Left kidney (tissue), 2 donors: ENCODE data around the gene MAPK9. TPM values are rescaled to one million over a fixed set of nuclear protein-coding genes. Genes with fewer than 3 reads are reported as not detected.
"Not testable (repeated sequence)": the region's sequence is repeated elsewhere in the genome, so short reads cannot be mapped to it uniquely, and the experiment has no call there.

ENCODE experiments used
- DNase-seq: peaks from one replicate; pipeline ENCODE4 v3.0.0-alpha.2; 2013
- polyA plus RNA-seq: library from polyadenylated mRNA; unstranded; fragments of 120-200 nt; gene quantifications from one replicate; pipeline ENCODE4 v1.2.1, GENCODE V29; 2013; ENCODE audit not compliant: insufficient read length

MAPK9 gene
- polyA plus RNA-seq, 1 donor = 44.1 TPM

DNA sequence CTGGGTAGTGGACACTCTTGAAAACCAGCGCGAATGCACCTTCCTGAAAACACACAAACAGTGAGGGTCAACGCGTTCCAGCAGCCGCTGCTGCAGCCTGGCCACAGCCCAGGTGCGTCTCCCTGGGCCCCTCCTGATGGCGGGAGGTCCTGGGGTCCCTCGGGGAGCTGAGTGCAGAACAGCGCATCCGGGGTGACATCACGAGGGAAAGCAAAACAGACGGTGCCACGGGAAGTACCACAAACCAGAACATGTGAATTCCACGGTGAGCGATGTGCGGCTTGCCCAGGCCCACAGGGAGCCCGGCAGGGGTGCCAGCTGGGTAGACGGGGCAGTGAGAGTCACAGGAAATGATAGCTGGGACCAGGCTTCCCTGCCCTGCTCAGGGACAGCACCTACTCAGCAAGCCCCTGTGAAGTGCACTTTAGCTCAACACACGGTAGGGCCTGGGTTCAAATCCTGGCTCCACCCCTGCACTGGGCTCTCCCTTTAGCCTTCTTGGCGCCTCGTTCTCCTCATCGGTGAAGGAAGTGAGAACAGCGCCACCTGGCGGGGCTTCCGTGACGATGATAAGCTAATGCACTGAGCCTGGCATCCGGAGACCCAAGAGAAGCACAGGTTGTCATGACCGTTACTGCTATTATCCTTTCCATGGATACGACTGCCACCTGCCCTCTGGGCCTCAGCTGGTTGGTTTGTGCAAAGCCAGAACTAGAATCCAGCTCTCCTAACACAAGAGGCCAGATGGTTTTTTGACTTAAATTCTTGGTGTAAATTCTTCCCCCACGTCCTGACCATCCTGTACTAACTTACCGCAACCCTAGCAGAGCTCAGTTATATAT, 36.6 kb upstream of the MAPK9 start:
- no peak for DNase-seq

DNA sequence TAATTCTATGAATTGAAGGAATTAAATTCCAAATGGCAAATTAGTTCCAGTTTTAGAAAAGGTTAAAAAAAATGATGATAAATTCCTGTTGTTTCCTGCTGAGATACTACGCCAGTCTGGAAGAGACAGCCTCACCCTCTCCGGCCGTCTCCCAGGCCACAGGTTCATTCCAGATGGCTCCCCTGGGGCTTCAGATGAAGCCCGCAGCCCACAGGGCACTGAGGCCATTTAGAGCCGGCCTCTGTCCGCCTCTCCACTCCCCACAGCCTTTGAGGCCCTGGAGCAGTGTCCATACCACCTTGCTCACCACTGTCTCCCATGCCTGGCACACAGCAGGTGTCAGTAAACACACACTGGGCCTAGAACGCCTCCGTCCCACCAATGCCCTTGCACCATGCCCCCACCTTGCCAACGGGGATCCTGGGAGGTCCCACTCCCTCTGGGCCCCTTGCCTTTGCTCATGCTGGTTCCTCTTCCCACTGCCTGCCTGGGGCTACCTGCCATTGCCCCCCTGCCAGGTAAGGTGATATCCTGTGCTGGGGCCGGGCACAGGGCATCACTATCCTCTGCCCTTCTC, 35.2 kb upstream of the MAPK9 start:
- DNase-seq = no peak

DNA sequence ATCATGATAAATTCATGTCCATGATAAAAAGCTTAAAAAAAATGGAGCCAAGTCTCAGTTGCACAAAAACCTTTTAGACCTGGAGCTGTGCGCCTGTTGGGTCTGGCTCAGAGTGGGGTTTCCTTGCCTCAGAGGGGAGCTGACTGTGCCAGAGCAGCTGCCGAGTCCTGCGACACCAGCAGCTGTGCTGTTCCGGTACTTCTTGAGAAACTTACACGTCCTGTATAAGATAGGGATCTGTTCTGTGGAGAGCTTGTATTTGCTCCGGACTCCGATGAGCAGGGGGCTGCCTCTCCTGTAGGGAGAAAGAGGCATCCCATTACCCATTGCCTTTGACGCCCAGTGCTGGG, 32.7 kb upstream of the MAPK9 start:
- no peak for DNase-seq

DNA sequence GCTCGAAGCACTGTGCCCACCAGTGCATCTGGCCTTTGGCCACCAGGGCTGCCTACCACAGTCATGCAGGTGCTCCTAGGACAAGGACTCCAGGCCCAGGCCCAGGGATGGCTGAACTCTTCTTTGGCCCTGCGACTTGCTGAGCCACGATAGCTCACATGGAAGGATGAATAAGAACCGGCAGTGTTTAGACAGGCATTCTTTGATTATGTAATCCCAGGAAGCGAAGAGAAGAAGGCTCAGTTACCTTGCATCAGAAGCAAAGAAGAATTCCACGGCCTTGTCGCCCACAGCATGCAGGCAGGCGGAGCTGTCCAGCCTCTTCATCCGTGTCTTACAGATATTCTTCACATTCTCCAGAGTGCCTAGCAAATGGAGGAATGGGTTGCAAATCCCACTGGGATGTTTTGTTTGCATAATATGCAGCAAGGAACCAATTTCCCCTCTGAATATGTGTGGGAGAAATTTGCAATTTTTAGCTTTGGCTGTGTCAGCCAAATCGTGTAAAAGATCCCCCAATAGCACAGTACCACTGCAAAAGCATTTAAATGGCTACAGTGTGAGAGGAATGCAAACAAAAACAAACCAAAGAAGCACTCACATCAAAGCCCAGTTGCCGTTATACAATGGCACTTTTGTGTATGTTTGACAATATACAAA, 32.2 kb upstream of the MAPK9 start:
- no peak for DNase-seq

DNA sequence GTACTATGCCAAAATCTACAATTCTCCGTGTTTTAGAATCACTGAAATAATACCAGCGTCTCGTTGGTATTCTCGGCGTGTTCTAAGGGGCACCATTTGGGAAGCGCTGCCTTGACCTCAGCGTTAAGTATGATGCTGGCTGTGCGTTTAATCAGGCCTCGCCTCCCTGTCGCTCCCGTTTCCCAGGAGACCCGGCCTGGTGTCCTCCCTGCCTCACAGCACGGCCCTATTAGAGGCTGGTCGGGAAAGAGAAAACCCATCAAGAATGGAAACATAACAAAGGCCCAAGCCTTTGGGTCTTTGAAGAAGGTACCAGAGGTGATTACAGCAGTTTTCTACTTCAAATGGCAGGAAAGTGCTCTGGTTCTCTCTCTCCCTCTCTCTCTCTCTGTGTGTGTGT, 31.3 kb upstream of the MAPK9 start:
- no peak for DNase-seq

DNA sequence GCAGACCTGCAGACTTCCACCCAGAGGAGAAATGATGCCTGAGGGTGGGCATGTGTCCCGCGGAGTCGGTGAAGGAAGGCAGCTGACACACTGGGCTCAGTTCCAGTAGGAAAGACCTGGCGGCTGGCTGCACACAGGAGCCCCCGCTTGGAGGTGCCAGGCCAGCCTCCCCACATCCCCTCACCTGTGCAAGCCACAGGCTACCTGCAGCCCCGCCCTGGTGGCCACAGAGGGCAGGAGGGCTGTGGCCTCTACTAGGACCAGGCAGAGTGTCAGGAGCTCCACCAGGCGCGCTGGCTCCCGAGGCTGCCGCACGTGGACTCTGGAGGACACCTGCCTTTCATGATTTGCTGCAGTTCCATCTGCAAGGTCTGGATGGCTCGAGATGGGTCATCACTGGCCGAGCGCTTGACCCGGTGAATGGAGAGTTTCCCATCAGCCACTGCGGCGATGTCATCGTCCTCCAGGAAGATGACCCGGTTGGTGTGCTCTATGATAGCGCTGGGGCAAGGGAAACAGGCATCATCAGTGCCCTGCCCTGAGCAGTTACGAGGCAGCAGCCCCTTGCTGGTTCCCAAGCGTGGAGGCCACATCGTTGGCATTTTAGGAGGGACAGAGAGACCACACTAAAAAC, 26.7 kb upstream of the MAPK9 start:
- DNase-seq = no peak

DNA sequence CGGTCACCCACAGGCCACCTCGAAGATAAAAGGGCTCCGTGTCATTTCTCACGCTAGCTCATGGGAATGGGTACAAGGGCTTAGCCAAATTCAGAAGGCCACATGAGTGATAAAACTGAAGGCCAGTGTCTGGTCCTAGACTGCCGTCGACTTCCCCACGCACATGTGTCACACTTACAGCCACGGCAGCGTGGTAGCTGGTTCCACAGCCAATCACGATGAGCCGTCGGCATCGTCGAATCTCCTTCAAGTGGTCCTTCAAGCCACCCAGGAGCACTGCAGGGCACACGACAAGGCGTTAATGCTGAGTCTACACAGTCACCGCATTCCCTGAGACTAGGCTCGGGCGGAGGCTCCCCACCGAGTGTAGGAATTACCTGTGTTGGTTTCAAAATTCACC, 24.7 kb upstream of the MAPK9 start:
- no peak for DNase-seq

DNA sequence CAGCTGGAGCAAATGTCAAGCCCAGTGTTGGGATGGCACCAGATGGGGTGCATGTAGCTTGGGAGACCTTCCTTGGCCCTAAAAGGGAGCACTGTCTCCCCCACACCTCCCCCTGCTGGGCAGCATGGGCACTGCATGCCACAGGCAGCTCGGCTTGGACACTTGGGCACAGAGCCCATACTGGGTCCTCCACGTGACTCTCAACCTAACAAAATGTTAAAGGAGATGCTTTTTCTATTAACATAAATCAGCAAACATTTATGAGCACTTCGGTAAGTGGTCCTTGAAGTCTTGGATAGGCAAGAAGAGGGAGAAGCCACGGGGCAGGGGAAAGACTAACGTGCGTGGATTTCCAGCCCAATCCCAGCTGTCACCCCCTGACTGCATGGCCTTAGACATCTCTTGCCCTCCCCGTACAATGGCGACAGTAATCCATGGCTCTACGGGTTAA, 23.9 kb upstream of the MAPK9 start:
- no peak for DNase-seq

DNA sequence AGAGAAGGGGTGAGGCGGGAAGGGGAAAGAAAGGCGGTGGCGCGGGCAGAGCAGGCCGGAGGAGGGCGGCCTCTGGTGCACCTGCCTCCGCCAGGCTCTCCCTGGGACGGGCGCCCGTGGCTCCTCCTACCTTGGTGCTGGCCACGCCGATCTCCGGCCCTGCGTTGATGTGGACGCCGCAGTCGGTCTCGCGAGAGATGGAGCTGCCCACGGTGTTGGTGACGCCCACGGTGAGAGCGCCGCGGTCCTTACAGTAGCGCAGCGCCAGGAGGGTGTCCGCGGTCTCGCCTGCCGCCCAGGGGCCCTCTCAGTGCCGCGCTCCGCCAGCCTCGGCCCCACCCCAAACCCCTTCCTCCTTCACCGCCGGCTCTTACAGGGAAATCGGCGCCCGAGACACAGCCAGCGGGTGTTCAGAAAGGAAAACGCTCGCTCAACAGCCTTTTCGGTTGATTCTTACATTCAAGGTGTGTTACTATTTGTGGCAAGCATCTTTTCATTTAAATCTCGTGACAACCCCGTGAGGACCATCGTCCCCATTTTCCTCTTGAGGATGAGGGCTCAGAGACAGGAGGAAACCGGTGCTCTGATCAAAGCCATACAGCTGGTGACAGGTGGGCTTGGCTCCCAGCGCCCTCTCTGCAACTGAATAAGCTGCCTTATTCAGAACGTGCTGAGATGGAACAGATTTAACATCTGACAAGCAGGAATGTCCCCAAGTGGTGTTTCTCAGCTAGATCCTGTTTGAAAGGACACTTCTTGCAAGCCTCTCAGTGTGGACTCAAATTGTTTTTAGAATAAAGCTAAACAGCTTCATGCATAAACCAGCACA, 22.0 kb upstream of the MAPK9 start:
- peak; percentile 62 for DNase-seq

DNA sequence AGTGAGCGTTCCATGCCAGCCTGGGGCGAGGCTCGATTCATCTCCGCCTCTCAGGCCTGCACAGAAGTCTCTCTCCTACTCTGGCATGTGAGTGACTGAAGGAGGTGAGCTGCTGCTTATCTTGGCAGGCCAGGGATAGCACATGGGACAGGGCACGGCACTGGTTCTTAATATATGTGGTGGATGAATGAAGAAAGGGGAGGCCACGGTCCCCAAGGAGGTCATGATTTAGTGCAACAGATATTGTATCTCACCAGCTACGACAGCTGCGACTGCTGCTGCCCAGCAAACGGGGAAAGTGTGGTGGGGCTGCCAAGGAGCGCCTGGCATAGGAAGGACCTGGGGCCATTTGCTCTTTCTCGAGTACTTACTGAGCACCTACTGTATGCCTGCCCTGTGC, 19.3 kb upstream of the MAPK9 start:
- no peak for DNase-seq

DNA sequence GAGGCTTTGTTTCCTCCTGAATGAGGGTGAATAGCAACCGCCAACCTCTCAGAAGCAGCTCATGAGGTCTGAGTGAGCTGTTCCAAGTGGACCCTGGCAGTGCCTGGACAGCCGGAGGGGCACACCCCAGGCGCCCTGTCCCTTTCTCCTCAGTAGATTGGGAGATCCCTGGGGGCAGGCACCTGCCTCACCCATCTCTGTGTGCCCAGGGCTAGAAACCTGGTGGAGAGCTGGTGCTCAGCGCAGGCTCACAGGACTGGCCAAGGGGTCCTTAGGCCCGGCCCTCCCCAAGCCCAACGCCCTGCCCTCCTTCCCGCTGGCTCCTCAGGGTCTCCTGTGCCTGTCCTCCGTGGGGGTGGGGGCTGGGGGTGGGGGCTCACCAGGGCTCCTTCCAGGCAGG, 14.9 kb upstream of the MAPK9 start:
- no peak for DNase-seq

DNA sequence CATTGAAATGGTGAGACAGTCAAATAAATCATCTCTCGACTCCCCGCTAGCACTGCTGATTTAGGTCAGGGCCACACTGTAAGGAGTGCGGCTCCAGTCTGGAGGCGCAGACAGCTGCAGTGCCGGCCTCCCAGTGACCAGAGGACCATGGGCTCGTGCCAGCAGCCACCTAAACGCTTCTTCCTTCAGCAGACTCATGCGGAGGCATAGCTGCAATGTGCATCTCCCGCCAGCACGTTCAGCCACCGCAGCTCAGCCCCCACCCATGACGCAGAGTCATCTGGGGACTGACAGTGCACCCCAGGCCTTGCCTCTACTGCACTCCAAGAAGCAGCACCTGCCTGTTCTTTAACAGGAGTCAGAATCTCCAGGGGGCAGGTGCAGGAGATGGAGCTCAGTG, 13.6 kb upstream of the MAPK9 start:
- no peak for DNase-seq

DNA sequence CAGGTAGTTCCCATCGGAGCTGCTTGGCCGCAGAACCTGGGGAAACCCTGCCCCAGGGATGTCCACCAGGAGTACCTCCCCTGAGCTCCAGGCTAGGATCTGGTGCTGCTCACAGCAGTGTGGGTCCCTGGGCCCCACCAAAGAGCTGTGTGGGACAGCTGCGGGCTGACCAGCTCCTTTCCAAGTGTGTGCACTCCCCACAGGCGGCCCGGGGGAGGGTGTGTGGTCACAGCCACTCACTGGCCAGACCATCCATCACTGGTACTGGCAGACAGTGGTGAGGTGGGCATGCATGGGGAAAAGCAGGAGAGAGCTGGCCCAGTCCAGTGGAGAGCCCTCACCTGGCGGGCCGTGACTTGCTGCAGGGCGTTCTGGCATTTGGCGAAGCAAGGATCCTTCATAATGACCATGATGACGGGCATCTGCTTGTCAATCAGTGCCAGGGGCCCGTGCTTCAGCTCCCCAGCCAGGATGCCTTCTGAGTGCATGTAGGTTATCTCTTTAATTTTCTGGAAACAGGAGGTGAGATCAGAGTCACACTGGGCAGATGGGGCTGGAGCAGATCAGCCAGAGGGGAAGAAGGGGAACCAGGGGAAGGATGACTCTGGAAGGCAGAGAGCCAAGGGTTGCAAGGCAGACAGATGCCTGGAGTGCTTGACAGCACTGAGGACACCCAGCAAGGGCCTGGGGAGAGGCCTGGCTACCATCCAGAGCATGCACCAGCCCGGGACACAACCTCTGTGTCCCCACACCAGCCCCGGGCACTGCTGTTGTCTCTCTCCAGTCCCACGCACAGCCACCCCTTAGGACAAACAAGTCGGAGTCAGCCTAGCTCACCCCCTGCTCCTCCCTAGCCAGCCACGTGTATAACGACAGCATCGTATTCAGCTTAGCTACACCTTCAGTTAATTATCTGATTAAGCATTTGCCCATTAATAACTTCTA, 12.8 kb upstream of the MAPK9 start:
- DNase-seq = no peak

DNA sequence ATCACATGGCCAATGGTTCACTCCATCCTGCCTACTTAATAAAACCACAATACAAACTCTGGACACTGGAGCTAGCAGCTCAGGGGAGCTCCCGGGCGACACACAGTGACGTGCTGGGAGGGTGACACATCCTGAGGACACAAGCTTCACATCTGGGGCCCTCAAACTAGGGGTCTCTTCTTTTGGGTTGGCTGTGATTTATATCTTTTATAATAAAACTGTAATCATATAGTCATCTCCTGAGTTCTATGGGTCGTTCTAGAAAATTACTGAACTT, 12.1 kb upstream of the MAPK9 start:
- no peak for DNase-seq

DNA sequence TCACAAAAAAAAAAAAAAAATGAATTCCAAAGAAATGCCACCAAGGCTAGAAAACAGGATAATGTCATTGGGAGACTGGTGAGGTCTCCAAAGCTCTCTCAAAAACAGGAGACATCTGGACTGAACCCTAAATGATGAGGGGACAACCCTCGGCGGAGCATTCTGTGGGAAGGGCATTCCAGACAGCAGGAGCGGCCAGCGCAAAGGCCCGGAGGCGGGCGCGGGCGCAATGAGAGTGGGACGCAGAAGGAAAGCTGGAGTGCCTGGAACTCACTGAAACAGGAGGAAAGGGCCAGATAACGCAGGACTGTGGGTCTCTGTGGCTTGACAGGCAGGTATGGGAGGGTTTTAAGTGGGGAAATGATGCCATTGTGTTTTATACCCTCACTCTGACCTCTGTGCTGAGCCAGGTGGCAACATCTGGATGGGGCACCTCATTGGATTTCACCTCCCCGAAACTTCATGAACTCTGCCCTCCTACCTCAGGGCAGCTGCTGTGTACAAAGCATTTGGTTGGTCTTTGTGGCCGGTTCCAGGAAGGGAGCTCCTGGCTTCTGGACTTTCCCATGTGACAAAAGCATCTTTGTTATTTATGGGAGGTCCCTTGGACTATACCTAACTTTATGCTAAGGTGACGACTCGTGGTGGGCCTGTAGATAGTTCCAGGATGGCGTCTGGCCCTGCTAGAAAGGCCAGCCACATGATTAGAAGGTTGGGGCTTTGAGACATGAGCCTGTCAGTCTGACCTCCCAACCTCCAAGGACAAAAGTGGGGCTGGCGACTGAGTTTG, 11.5 kb upstream of the MAPK9 start:
- DNase-seq = no peak

DNA sequence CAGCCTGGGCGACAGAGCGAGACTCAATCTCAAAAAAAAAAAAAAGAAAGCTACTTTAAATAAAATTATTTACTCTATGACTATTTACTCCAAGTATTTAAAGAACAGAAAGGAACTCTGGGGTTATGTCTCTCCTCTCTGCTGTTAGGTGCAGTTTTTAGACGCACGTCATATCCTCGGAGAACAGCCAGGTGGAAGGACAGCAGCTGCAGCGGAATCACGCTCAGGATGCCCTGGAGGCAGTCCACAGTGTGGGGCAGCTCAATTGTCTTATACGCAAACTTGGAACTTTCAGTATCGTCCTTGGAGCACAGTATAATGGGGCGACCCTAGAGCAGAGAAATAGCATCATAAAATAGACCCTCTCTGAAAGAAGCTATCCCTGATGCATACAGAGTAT, 10.4 kb upstream of the MAPK9 start:
- no peak for DNase-seq

DNA sequence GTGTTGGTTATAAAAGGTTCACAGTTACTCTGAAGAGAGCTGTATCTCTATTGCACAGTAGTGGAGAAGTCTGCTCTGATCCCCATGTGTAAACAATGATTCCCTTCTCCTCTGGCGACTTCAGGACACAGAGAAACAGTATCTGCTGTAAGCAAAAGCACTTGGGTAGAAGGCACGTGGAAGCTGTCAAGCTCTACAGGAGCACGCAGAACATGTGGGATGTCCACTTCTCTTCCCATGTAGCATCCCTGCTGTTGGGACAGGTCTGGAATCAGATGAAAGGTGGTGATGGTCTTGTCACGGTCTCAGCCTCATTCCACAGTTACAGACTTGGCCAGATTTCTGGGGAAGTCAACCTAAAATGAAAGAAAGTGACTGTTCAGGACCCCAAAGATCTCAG, 9.4 kb upstream of the MAPK9 start:
- DNase-seq = no peak

DNA sequence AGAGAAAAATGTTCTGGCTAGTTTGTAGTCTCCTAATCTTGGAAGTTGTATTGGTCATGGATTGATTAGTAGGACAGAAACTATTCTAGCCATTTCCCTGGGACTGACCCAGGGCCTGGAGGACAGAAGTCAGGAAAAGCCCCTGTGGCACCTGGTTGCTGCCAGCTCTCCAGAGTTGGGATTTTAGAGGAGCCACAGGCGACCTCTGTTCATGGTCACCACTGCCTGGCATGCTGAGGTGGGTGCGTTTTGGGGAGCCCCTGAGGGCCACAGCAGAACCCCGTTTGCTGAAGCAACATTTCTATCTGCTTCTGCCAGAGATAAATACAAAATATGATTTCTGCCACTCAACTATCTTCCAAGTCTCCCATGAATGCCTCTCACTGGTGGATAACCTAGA, 7.6 kb upstream of the MAPK9 start:
- DNase-seq = no peak

DNA sequence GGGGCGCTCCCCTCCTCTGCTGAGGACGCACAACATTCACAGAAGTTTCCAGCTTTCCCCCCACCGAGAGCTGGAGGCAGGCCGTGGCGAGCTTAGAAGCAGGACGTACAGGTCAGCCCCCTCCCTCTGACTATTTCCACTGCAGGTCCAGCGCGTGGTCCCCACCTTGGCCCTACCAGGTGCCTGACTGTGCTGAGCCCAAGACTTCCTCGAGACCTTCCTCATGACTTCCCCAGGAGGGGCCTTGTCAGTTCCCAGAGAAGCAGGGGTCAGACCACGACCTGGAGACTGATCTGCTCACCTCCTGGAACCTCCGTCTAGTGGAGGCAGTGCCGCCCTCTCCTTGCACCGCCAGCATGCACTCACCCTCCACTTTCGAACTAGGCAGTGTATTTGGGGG, 7.1 kb upstream of the MAPK9 start:
- not testable (repeated sequence) for DNase-seq

DNA sequence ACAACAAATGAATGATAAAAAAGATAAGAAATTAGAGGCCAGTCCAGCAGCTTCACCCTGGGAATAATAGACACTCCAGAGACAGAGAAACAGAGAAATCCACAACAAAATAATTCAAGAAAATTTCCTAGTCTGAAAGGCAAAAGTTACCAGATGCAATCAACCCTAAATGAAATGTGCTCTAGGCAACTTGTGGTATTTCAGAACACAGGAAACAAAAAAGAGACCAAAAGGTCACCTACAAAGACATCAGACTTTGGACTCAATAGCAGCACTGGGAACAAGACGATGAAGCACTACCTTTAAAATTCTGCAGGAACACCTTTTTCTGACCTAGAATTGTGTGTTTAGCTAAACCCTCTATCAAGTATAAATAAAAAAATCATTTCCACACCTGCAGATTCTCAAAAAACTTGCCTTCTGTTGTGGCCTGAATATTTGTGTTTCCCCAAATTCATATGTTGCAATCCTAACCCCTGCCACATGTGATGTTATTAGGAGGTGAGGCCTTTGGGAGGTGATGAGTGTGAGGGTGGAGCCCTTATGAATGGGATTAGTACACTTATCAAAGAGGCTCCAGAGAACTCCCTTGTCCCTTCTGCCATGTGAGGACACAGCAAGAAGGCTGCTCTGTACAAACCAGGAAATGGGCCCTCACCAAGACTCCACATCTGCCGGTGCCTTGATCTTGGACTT, 5.9 kb upstream of the MAPK9 start:
- no peak for DNase-seq
